GM23338 (cell line): ENCODE measurements around the gene SMIM31.

Source experiments
- CREB1 ChIP-seq: fragments of 250-450 bp; sonication (Bioruptor Pico); IDR thresholded peaks from 2 replicates; pipeline ENCODE4 v1.5.0; 2020; ENCODE audit warnings: low read depth, mild to moderate bottlenecking, moderate library complexity
- EZH2 ChIP-seq: fragments of 200-600 bp; sonication (generic); IDR thresholded peaks from one replicate; pipeline ENCODE4 v1.8.0; 2017; ENCODE audit warnings: antibody characterized with exemption, mild to moderate bottlenecking, low read depth; ENCODE audit not compliant: unreplicated experiment
- EZH2phosphoT487 ChIP-seq: fragments of 200-600 bp; sonication (generic); IDR thresholded peaks from one replicate; pipeline ENCODE4 v1.8.1; 2018; ENCODE audit warnings: antibody characterized with exemption; ENCODE audit not compliant: unreplicated experiment
- JUNB ChIP-seq: IDR thresholded peaks from one replicate; pipeline ENCODE4 v1.6.1; 2016; ENCODE audit warnings: antibody characterized with exemption; ENCODE audit not compliant: unreplicated experiment
- NANOG ChIP-seq: IDR thresholded peaks from 2 replicates; pipeline ENCODE4 v1.6.1; 2016; ENCODE audit warnings: antibody characterized with exemption, borderline replicate concordance
- POLR2AphosphoS5 ChIP-seq: IDR thresholded peaks from 2 replicates; pipeline ENCODE4 v1.6.1; 2016; ENCODE audit warnings: antibody characterized with exemption, low read depth
- STAT1 ChIP-seq: IDR thresholded peaks from one replicate; pipeline ENCODE4 v1.6.1; 2016; ENCODE audit warnings: antibody characterized with exemption; ENCODE audit not compliant: unreplicated experiment
- ZNF114 ChIP-seq: fragments of 250-450 bp; sonication (Bioruptor Pico); IDR thresholded peaks from 2 replicates; pipeline ENCODE4 v1.5.0; 2020; ENCODE audit warnings: mild to moderate bottlenecking, moderate library complexity
- ZNF331 ChIP-seq: fragments of 250-450 bp; sonication (Bioruptor Pico); IDR thresholded peaks from 2 replicates; pipeline ENCODE4 v1.5.0; 2020; ENCODE audit warnings: low read depth, mild to moderate bottlenecking, moderate library complexity
- TF ChIP-seq, protein P1 (sequence below), 2 experiments: fragments of 200-600 bp in 1 of 2; sonication (generic) in 1 of 2; conservative IDR thresholded peaks; 2 replicates each; pipeline versions ENCODE4 v1.5.1 to v1.6.1; 2016 to 2017; ENCODE audit warnings: antibody characterized with exemption in 2 of 2, low read depth in 2 of 2, mild to moderate bottlenecking in 2 of 2, moderate library complexity in 1 of 2
- TF ChIP-seq, protein P2 (sequence below): IDR thresholded peaks from 2 replicates; pipeline ENCODE4 v1.6.1; 2016; ENCODE audit warnings: antibody characterized with exemption
- TF ChIP-seq, protein P3 (sequence below): IDR thresholded peaks from one replicate; pipeline ENCODE4 v1.6.1; 2018; ENCODE audit warnings: antibody characterized with exemption; ENCODE audit not compliant: unreplicated experiment
- TF ChIP-seq, protein P4 (sequence below): fragments of 250-450 bp; sonication (Bioruptor Pico); IDR thresholded peaks from 2 replicates; pipeline ENCODE4 v1.5.0; 2020; ENCODE audit warnings: mild to moderate bottlenecking, moderate library complexity

DNA sequence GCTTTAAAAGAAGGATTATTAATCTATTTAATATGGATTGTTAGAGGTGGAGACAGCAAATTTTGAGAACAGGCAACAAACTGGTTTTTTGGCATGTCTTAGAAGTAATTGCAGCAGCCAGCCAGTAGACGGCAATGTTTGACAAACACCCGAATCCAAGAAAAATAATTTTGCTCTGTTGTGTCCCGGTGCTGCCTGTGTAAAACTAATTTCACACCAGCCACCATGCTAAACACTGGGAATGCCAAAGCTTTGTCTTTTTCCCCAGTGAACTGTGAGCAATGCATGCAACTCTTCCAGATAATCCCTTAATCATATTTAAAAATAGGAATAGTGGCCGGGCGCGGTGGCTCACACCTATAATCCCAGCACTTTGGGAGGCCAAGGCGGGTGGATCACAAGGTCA lies 25.9 kb downstream of the SMIM31 start:
- TF ChIP-seq, protein P1, sequence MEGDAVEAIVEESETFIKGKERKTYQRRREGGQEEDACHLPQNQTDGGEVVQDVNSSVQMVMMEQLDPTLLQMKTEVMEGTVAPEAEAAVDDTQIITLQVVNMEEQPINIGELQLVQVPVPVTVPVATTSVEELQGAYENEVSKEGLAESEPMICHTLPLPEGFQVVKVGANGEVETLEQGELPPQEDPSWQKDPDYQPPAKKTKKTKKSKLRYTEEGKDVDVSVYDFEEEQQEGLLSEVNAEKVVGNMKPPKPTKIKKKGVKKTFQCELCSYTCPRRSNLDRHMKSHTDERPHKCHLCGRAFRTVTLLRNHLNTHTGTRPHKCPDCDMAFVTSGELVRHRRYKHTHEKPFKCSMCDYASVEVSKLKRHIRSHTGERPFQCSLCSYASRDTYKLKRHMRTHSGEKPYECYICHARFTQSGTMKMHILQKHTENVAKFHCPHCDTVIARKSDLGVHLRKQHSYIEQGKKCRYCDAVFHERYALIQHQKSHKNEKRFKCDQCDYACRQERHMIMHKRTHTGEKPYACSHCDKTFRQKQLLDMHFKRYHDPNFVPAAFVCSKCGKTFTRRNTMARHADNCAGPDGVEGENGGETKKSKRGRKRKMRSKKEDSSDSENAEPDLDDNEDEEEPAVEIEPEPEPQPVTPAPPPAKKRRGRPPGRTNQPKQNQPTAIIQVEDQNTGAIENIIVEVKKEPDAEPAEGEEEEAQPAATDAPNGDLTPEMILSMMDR (conservative IDR thresholded peaks at IDR 0.05; ENCODE audit: low read depth in 2 of 2), result peak; percentile 90 to 96
- TF ChIP-seq, protein P2, sequence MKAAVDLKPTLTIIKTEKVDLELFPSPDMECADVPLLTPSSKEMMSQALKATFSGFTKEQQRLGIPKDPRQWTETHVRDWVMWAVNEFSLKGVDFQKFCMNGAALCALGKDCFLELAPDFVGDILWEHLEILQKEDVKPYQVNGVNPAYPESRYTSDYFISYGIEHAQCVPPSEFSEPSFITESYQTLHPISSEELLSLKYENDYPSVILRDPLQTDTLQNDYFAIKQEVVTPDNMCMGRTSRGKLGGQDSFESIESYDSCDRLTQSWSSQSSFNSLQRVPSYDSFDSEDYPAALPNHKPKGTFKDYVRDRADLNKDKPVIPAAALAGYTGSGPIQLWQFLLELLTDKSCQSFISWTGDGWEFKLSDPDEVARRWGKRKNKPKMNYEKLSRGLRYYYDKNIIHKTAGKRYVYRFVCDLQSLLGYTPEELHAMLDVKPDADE, result no peak
- TF ChIP-seq EZH2phosphoT487, result no peak
- no peak for TF ChIP-seq POLR2AphosphoS5
- TF ChIP-seq, protein P3, sequence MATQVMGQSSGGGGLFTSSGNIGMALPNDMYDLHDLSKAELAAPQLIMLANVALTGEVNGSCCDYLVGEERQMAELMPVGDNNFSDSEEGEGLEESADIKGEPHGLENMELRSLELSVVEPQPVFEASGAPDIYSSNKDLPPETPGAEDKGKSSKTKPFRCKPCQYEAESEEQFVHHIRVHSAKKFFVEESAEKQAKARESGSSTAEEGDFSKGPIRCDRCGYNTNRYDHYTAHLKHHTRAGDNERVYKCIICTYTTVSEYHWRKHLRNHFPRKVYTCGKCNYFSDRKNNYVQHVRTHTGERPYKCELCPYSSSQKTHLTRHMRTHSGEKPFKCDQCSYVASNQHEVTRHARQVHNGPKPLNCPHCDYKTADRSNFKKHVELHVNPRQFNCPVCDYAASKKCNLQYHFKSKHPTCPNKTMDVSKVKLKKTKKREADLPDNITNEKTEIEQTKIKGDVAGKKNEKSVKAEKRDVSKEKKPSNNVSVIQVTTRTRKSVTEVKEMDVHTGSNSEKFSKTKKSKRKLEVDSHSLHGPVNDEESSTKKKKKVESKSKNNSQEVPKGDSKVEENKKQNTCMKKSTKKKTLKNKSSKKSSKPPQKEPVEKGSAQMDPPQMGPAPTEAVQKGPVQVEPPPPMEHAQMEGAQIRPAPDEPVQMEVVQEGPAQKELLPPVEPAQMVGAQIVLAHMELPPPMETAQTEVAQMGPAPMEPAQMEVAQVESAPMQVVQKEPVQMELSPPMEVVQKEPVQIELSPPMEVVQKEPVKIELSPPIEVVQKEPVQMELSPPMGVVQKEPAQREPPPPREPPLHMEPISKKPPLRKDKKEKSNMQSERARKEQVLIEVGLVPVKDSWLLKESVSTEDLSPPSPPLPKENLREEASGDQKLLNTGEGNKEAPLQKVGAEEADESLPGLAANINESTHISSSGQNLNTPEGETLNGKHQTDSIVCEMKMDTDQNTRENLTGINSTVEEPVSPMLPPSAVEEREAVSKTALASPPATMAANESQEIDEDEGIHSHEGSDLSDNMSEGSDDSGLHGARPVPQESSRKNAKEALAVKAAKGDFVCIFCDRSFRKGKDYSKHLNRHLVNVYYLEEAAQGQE, result no peak
- TF ChIP-seq EZH2, result no peak
- TF ChIP-seq JUNB, result no peak
- no peak for TF ChIP-seq ZNF331
- TF ChIP-seq STAT1, result no peak
- TF ChIP-seq CREB1 (CRISPR knock-in tag), result no peak
- no peak for TF ChIP-seq ZNF114 (CRISPR knock-in tag)
- TF ChIP-seq NANOG, result no peak
- TF ChIP-seq, protein P4, sequence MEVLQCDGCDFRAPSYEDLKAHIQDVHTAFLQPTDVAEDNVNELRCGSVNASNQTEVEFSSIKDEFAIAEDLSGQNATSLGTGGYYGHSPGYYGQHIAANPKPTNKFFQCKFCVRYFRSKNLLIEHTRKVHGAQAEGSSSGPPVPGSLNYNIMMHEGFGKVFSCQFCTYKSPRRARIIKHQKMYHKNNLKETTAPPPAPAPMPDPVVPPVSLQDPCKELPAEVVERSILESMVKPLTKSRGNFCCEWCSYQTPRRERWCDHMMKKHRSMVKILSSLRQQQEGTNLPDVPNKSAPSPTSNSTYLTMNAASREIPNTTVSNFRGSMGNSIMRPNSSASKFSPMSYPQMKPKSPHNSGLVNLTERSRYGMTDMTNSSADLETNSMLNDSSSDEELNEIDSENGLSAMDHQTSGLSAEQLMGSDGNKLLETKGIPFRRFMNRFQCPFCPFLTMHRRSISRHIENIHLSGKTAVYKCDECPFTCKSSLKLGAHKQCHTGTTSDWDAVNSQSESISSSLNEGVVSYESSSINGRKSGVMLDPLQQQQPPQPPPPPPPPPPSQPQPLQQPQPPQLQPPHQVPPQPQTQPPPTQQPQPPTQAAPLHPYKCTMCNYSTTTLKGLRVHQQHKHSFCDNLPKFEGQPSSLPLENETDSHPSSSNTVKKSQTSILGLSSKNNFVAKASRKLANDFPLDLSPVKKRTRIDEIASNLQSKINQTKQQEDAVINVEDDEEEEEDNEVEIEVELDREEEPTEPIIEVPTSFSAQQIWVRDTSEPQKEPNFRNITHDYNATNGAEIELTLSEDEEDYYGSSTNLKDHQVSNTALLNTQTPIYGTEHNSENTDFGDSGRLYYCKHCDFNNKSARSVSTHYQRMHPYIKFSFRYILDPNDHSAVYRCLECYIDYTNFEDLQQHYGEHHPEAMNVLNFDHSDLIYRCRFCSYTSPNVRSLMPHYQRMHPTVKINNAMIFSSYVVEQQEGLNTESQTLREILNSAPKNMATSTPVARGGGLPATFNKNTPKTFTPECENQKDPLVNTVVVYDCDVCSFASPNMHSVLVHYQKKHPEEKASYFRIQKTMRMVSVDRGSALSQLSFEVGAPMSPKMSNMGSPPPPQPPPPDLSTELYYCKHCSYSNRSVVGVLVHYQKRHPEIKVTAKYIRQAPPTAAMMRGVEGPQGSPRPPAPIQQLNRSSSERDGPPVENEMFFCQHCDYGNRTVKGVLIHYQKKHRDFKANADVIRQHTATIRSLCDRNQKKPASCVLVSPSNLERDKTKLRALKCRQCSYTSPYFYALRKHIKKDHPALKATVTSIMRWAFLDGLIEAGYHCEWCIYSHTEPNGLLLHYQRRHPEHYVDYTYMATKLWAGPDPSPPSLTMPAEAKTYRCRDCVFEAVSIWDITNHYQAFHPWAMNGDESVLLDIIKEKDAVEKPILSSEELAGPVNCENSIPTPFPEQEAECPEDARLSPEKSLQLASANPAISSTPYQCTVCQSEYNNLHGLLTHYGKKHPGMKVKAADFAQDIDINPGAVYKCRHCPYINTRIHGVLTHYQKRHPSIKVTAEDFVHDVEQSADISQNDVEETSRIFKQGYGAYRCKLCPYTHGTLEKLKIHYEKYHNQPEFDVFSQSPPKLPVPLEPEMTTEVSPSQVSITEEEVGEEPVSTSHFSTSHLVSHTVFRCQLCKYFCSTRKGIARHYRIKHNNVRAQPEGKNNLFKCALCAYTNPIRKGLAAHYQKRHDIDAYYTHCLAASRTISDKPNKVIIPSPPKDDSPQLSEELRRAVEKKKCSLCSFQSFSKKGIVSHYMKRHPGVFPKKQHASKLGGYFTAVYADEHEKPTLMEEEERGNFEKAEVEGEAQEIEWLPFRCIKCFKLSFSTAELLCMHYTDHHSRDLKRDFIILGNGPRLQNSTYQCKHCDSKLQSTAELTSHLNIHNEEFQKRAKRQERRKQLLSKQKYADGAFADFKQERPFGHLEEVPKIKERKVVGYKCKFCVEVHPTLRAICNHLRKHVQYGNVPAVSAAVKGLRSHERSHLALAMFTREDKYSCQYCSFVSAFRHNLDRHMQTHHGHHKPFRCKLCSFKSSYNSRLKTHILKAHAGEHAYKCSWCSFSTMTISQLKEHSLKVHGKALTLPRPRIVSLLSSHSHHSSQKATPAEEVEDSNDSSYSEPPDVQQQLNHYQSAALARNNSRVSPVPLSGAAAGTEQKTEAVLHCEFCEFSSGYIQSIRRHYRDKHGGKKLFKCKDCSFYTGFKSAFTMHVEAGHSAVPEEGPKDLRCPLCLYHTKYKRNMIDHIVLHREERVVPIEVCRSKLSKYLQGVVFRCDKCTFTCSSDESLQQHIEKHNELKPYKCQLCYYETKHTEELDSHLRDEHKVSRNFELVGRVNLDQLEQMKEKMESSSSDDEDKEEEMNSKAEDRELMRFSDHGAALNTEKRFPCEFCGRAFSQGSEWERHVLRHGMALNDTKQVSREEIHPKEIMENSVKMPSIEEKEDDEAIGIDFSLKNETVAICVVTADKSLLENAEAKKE (CRISPR knock-in tag), result no peak
